GM18498 (cell line): ENCODE results near the gene HSPA2.
A peak's percentile ranks its signal among the peaks of the same experiment; 100 is the strongest.

Experiments used
- ATAC-seq: cut with Tn5 transposase; IDR thresholded peaks from one replicate; pipeline ENCODE4 v1.9.1; 2021; ENCODE audit warnings: mild to moderate bottlenecking, moderate library complexity; ENCODE audit not compliant: unreplicated experiment

The HSPA2 gene

DNA sequence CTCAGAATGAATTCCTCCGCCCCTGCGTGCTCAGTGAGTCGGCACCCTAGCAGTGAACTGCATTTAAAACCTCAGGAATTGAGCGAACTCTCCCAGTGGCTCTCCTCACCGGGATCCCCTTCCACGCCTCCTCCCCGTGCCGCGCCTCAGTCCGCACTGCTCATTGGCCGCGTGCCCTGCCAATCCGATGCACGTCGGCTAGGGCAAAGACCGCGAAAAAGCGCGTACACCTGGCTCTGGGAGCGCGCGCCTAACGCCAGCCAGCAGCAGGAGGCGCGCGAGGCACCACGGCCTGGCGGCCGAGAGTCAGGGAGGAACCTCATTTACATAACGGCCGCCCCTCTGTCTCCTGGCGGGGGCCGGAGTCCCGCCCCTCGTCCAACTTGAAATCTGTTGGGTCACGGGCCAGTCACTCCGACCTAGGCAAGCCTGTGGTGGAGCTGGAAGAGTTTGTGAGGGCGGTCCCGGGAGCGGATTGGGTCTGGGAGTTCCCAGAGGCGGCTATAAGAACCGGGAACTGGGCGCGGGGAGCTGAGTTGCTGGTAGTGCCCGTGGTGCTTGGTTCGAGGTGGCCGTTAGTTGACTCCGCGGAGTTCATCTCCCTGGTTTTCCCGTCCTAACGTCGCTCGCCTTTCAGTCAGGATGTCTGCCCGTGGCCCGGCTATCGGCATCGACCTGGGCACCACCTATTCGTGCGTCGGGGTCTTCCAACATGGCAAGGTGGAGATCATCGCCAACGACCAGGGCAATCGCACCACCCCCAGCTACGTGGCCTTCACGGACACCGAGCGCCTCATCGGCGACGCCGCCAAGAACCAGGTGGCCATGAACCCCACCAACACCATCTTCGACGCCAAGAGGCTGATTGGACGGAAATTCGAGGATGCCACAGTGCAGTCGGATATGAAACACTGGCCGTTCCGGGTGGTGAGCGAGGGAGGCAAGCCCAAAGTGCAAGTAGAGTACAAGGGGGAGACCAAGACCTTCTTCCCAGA is at the start of gene HSPA2:
TSS of gene HSPA2 (plus strand) at position 534 of the 995 bp plus-strand sequence. CDS start at position 643, 109 bp downstream.
- ATAC-seq, result peak; percentile 94

DNA sequence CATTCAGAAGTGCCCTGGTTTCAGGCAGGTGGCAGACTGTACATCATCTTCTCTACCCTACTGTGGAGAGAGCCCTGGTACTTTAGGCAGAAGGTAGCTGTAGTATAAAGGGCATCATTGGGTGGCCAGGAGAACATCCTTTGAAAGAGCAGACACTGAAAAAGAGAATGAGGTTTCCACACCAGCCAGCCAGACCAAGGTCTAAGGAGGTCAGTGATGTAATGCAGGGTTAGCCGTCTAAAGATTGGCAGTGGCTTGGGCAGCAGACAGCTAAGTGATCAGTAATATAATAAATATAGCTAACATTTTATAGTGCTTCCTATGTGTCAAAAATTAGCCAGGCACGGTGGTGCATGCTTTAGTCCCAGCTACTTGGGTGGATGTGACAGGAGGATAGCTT is 48.9 kb upstream of the HSPA2 start:
- no peak for ATAC-seq

- no peak for ATAC-seq
Measured at GRCh38 chr14:64493455-64493854, 47.1 kb upstream of the HSPA2 start.

DNA sequence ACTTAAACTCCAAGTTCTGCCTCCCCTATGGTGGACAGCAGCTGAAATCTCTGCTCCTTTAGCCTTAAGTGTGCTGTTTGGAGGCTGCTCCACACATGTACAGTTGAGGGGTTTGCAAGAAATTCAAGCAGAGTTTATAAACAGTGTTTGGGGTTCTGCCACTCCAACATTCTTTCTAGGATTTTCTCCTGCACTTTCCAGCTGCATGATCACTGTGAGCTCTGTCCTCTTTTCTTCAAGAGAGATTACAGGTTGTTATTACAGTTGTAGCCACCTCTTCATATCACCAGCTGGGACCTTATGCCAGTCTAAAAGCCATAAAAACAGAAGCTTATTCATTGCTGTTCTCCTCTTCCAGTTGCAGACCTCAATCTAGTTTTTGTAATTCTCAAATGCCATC is 45.3 kb upstream of the HSPA2 start:
- ATAC-seq, result no peak

DNA sequence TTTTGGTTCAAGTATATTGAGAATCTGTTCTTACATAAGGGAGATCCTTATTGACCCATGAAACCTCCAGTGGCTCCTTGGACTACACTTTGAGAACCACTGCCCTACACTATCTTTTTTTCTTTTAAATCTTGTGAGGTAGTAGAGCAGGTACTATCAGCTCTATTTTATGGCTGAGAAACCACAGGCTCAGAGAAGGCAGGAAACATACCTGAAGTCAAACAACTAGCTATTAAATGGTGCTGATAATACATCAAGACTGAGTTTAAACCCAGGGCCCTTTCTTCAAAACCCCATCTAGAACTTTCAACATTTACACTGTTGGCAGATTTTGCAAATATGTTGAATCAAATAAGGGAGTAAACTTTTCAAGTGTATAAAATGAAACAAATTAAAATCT is 43.8 kb upstream of the HSPA2 start:
- no peak for ATAC-seq

DNA sequence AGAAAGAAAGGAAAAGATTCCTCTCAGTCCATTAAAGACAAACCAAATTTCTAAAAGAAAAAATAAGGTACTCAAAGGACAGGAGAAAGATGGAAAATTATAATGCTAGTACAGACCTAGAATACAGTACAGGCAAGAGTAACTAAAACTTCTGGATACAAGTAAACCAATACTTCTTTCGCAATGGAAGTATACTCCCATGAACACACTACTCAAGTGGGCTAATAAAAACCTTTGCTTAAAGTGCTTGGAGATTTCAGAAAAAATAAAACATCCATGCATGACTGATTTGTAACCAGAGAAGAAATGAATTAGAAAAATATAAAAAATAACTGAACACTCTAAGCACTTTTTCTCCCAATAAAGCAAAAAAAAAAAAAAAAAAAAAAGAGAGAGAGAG is 40.5 kb upstream of the HSPA2 start:
- ATAC-seq, result no peak

- no peak for ATAC-seq
Measured at GRCh38 chr14:64501411-64502171, 39.0 kb upstream of the HSPA2 start.

- no peak for ATAC-seq
Measured at GRCh38 chr14:64502456-64502855, 38.1 kb upstream of the HSPA2 start.

DNA sequence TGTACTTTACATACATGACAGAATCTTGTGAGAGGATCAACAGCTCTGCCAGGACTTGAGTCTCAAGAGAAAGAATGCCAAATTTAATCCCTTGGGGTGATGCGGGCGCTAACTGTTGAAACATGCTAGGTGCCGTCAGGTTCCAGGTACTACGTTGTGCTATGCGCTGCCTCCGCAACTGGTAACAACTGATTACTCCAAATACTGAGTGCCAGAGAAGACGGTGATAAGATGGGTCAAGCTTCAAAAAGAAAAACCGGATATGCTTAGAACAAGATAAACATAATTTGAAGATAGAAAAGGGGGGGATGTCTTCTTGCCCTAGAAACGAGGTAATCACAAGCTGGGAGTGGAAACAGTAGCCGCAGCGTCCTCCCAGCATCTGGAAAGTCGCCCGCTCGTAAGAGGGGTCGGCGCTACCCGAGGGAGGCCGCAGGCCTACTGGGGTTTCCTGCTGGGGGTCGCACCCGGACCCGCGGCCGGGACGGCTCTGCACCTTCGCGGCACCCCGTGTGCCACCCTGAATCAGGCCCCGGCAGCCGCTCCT is 37.6 kb upstream of the HSPA2 start:
- ATAC-seq, result no peak

DNA sequence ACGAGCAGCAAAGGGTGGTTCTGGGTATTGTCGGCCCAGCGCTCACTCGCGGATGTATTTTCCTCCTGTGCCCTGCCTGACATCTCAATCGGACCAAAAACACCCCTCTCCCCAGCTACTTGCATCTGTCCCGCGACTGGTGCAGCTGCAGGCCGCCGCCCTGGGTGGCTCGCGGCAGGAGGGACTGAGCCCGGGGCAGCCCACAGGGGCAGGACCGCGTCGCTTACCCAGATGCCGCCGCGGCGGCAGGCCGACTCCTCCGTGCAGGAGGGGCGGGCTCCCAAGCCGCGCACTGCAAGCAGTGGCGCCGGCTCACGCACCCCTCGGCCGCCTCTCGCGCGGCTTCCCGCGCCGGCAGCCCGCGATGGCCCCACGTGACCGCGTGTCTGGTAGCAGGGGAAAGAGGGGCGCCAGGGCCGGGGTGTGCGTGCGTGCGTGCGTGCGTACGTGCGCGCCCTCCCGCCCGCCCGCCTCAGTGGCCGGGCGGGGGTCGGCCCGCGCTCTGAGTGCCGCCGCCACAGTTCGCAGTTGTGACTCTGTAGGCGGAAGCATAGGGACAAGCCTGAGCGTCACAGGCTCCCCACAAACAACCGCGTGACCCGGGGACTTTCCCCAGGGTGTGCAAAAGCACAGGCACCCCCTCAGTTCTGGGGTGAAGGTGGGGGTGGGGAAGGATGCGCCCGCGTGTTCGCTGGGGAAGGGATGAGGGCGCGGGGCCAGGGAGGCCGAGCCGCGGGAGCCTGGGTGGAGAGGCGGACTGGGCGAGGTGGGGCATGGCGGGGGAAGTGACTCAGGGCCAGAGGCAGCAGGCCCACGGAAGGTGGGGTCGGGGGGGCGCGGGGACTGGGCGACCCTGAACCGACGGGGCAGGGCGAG is 36.9 kb upstream of the HSPA2 start, which contains the start of gene ZBTB25:
TSS of gene ZBTB25 (minus strand) at position 405 of the 876 bp plus-strand sequence. CDS start 13,305 bp downstream, outside the sequence.
- peak; percentile 68 for ATAC-seq

DNA sequence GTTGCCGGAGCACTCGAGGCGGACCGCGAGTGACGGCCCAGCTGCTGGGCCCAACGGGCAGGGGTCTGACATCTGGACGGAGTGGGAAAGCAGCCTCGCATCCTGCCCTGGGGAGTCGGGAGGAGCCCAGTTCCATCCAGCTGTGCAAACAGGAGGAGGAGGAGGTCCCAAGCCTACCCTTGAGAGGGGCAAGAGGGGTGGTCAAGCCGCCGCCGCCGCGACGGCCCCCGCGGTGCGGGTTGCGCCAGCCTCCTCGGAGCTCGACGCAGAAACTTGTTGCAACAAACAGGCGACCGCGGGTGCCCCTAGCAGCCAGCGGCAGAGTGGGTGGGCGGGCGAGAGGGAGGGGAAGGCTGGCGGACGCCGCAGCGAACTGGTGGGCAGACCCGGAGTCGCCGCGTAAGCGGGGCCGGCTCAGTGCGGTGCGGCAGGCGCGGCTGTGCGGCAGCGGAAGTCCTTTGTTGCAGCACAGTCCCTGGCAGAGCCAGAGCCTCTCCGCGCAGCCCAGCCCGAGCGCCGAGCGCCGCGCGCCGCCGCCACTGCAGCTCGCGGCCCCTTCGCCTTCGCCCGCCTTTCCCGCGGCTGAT is 36.1 kb upstream of the HSPA2 start, which contains the start of gene ZBTB1:
TSS of gene ZBTB1 (plus strand) at position 461 of the 587 bp plus-strand sequence. CDS start 16,735 bp downstream, outside the sequence.
- ATAC-seq, result peak; percentile 33

DNA sequence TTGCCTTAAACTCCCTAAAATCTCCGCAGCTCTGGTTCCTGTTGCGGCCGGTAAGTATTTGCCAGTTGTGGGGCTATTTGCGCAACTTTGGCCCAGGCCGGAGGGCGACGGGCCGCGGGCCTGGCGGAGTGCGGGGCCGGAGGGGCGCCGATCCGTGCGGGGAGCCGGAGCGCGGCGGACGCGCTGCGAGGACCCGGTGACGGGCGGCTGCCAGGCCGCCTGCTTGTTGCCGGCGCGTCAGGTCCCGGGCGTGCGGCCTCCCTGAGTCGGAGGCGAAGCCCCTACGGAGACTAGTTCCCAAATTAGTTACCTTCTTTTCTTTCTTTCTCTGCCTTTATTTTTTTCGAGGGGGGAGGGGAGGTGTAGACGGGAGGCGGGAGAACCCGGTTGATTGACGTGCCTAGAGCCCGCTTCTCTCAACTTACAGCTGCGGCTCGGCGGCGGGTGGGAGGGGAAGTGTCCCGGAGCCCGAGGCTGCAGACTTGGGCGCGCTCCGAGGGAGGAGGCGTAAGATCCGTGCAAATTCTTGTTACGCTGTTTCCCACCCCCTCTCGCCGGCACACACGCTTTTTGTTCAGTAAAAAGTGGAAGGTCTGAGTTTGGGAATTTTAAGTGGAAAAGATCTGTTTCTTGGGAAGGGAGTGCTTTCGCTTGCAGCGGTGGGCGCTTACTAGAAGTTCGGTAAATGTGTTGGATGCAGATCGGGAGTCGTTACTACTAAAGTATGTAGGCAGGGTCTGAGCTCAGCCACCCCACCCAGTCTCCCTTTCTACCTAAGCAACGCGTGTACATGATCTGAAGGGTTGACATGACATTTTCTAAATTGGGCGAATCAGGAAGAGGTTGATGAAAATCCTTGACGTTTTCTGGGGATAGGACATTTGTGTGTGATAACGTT is 35.4 kb upstream of the HSPA2 start:
- peak; percentile 36 for ATAC-seq

DNA sequence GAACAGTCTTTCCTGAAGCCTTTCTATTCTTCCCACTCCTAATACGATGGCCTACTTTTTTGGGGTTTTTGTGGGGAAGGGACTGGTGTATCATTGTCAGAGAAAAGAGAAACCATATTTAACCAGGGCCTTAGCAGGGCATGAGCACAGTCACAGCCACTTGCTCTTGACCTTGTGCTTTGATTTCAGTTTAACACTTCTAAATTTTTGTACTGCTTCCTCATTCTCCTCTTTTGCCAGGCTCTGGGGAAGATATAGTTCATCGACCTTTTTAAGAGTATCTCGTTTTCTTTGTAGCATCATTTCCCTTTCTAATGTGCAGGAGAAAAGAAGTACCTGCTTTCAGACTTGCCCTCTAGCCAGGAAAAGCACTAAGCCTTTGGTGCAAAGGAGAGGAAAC is 33.8 kb upstream of the HSPA2 start:
- no peak for ATAC-seq

- no peak for ATAC-seq
Measured at GRCh38 chr14:64507376-64508156, 33.0 kb upstream of the HSPA2 start.

- ATAC-seq, result no peak
Measured at GRCh38 chr14:64508215-64508776, 32.2 kb upstream of the HSPA2 start.

DNA sequence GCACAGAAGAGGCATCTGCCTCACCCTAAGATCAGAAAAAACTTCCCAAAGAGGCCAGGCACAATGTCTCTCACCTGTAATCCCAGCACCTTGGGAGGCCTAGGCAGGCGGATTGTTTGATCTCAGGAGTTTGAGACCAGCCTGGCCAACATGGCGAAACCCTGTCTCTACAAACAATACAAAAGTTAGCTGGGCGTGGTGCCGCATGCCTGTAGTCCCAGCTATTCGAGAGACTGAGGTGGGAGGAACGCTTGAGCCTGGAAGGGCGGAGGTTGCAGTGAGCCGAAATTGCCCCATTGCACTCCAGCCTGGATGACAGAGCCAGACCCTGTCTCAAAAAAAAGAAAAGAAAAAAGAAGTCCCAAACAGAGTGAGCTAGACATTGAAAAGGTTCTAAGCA is 31.5 kb upstream of the HSPA2 start:
- no peak for ATAC-seq

GRCh38 chr14:64510825-64511671 is 29.5 kb upstream of the HSPA2 start:
- ATAC-seq, result peak; percentile 39
